ENCODE results near the gene FBLN1. TPM values are rescaled to one million over a fixed set of nuclear protein-coding genes. Genes with fewer than 3 reads are reported as not detected.
"Not testable (repeated sequence)": the region's sequence is repeated elsewhere in the genome, so short reads cannot be mapped to it uniquely, and the experiment has no call there.

Gene FBLN1
- total RNA-seq, 1 donor = 0.27 TPM

GRCh38 chr22:45475851-45476514 is 26.7 kb upstream of the FBLN1 start:
- DNase-seq (ENCODE audit: low read depth in 2 of 3, low spot score in 2 of 3) = no peak

- DNase-seq (ENCODE audit: low read depth in 2 of 3, low spot score in 2 of 3) = no peak
Measured at GRCh38 chr22:45476814-45477213, 25.9 kb upstream of the FBLN1 start.

GRCh38 chr22:45477366-45478107 is 25.1 kb upstream of the FBLN1 start:
- DNase-seq (ENCODE audit: low read depth in 2 of 3, low spot score in 2 of 3) = no peak

DNA sequence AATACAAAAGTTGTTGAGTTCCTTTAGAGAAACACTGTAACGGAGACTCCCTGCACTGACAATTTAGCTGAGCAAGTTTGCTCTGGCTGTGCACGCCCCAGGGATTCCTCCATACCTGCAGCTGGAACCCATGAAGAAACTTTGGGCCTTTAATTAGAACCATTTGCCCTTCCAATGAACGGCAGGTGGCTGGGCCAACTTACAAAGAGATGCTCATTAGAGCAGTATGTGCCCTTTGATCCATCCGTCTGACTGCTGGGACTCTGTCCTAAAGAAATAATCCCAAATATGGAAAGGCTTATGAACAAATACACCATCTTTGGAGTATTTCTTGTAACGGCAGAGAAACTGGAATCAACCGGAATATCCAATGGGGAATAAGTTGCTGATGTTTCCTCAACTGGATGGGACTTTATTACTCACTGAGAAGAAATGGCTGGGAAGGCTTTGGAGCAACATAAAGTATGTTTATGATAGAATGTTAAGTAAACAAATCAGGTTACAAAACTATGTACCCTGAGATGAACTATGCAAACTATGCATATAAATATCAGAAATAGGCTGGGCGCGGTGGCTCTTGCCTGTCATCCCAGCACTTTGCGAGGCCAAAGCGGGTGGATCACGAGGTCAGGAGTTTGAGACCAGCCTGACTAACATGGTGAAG is 24.4 kb upstream of the FBLN1 start:
- no peak for DNase-seq (ENCODE audit: low read depth in 2 of 3, low spot score in 2 of 3)

- DNase-seq (ENCODE audit: low read depth in 2 of 3, low spot score in 2 of 3) = no peak
Measured at GRCh38 chr22:45480717-45481116, 22.0 kb upstream of the FBLN1 start.

GRCh38 chr22:45481661-45482060 is 21.0 kb upstream of the FBLN1 start:
- DNase-seq (ENCODE audit: low read depth in 2 of 3, low spot score in 2 of 3) = no peak

DNA sequence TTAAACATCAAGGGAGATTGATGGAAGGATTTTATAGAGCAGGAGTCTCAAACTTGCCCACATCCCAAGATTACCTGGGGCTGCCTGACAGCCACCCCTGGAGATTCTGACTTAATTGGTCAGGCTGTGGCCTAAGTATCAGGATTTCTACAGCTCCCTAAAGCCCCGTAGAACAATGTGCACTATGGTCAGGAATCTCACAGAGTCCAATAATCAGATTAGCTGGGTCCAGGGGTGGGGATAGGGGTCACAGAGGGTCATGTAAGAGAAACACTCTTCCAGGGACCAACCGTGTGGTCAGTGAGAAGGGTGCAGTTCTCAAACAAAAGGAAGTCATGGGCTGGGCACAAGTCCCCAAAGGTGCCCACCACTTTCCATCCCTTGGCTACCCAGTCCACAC is 20.5 kb upstream of the FBLN1 start:
- DNase-seq (ENCODE audit: low read depth in 2 of 3, low spot score in 2 of 3) = no peak

GRCh38 chr22:45483319-45483718 is 19.4 kb upstream of the FBLN1 start:
- DNase-seq (ENCODE audit: low read depth in 2 of 3, low spot score in 2 of 3) = no peak

GRCh38 chr22:45483918-45484499 is 18.7 kb upstream of the FBLN1 start:
- DNase-seq (ENCODE audit: low read depth in 2 of 3, low spot score in 2 of 3) = no peak

DNA sequence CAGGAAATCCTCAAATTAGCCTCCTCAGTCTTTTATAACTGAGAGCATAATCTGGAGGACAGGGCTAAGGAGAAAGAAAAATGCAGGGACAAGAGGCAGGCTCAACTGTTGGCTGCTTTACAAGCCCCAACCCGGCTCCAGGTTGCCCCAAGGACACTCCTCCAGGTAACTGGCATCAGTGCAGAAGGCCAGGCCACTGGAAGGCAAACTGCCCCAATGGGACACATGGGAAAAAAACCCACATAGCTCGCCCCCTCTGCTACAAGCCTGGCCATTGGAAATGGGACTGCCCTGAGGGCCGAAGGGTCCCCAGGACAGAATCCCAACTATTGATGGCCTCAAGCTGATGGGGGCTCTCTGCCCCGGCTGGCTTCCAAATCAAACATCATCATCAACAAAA is 17.9 kb upstream of the FBLN1 start:
- no peak for DNase-seq (ENCODE audit: low read depth in 2 of 3, low spot score in 2 of 3)

GRCh38 chr22:45485261-45485660 is 17.4 kb upstream of the FBLN1 start:
- no peak for DNase-seq (ENCODE audit: low read depth in 2 of 3, low spot score in 2 of 3)

DNA sequence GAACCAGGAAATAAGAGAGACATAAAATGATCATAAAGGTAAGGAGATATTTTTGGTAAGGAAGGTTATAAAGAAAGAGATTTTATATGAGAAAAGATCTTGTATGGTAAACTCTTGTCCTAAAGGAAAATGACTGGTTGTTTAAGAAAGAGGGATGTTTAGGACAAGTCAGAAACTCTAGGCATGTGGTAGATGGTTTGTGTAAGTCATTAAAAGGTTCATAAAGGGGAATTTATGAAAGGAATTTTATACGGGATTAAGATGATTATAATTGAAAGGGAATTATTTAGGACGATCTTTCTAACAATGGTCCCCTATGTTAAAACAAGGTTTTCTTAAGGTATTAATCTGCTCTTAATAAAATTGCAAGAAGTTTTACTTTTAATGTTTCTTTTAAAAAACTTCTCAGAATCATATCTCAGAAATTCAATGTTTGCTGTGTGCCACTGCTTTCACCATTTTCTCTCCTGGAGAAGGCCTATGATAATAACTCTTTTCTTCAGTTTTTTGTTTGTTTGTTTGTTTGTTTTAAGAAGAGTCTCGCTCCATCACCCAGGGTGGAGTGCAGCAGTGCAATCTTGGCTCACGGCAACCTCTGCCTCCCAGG is 13.8 kb upstream of the FBLN1 start:
- no peak for DNase-seq (ENCODE audit: low read depth in 2 of 3, low spot score in 2 of 3)

DNA sequence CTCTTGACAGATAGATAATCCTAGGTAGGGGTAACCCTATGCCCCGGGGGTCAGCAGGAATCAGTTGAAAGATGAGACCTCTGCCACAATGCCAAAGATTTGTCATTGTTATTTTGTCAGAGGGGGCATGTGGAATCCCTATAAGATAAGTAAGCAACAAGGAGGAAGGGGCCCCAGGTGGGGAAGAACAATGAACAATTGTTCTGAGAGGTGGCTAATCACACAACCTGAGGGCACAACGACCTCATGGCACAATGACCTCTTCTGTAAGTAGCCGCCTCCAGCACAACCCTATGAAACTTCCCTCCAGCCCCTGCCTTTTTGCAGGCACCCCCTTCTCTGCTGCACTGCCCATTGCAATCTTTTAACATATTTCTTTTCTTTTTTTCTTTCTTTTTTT is 11.8 kb upstream of the FBLN1 start:
- no peak for DNase-seq (ENCODE audit: low read depth in 2 of 3, low spot score in 2 of 3)

- DNase-seq (ENCODE audit: low read depth in 2 of 3, low spot score in 2 of 3) = no peak
Measured at GRCh38 chr22:45491841-45492240, 10.8 kb upstream of the FBLN1 start.

- DNase-seq (ENCODE audit: low read depth in 2 of 3, low spot score in 2 of 3) = no peak
Measured at GRCh38 chr22:45493286-45493771, 9.4 kb upstream of the FBLN1 start.

DNA sequence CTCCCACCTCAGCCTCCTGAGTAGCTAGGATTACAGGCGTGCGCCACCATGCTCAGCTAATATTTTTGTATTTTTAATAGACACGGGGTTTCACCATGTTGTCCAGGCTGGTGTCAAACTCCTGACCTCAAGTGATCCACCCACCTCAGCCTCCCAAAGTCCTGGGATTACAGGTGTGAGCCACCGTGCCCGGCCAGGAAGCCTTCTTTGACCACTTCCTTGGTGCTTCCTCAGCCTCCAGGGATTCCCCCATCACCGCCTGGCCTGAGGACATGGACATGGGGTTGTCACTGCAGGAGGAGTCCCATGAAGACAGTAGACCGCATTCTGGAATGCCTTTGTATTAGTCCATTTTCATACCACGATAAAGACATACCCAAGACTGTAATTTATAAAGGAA is 8.4 kb upstream of the FBLN1 start:
- not testable (repeated sequence) for DNase-seq (ENCODE audit: low read depth in 2 of 3, low spot score in 2 of 3)

- DNase-seq (ENCODE audit: low read depth in 2 of 3, low spot score in 2 of 3) = not testable (repeated sequence)
Measured at GRCh38 chr22:45495616-45496015, 7.1 kb upstream of the FBLN1 start.

DNA sequence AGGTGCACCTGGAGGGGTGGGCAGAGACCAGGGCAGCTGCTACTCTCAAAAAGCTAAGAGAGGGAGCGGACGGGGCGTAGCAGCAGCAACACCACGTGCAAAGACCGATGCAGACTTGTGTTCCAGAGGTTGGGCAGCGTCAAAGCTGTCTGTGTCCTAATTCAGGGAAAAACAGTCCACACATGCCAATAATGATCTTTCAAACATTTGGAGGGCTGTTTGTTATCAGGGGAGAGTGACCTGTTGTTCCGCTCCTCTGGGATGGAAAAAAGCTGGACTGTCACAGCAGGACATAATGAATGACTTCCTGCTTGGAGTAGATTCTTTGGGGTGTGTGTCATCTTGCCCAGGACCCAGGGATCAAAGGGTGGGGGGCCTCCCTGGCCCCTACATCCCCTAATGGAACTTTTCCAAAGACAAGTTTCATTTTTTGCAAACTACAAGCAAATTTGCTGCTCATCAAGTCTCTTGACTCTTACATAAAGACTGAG is 6.2 kb upstream of the FBLN1 start:
- DNase-seq (ENCODE audit: low read depth in 2 of 3, low spot score in 2 of 3) = no peak

DNA sequence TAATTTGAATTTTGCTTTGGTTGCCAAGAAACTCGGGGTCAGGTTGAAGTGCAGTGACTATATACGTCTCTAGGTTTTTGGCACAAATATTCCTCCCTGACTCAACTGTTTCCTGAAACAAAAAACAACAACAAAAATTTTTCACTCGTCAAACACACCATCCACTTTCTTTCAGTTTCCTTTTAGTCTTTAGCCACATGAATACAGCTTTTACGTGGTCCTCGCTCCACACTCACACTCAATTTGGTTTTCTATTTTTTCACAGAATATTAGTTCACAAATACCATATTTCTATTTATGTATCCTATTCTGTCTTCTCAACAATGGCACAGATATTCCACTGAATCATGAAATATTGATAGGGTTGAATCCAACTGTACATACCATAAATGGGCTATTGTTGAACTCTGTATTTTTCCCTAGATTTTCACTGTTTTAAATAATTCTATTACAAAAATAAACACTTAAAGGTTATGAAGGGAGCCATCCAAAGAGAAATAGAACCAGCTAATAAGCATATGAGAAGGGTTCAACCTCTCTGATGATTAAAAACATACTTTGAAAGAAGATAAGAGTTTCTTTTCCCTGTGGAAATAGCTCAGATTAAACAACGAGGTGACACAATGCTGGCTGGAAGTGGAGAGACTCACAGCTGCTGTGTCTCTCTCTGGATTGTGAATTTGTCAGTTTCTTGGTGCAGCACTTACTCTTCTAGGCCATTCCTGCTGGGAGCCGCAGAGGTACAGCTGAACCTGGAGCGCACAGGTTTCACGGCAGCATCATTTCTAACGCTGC is 5.1 kb upstream of the FBLN1 start:
- DNase-seq (ENCODE audit: low read depth in 2 of 3, low spot score in 2 of 3) = no peak

- DNase-seq (ENCODE audit: low read depth in 2 of 3, low spot score in 2 of 3) = no peak
Measured at GRCh38 chr22:45499746-45500145, 2.9 kb upstream of the FBLN1 start.

Measured in hematopoietic multipotent progenitor cell (in vitro differentiated cells).